ENCODE measurements around the gene MAN2B1.

- no peak for TF ChIP-seq TARDBP (IDR thresholded peaks at IDR 0.05)
- no peak for TF ChIP-seq FOXM1 (IDR thresholded peaks at IDR 0.05; ENCODE audit: borderline replicate concordance)
- no peak for TF ChIP-seq SP1 (IDR thresholded peaks at IDR 0.05)
- TF ChIP-seq PKNOX1 (IDR thresholded peaks at IDR 0.05), result no peak
- no peak for TF ChIP-seq FOXA1 (IDR thresholded peaks at IDR 0.05)
- TF ChIP-seq L3MBTL2 (conservative IDR thresholded peaks at IDR 0.05), result no peak
- TF ChIP-seq HDGF (IDR thresholded peaks at IDR 0.05; ENCODE audit: borderline replicate concordance), result no peak
These were observed 39.6 kb downstream of the MAN2B1 start for GRCh38 chr19:12626958-12627357.

Data from HEK293T (cell line).